ENCODE measurements around the gene SRBD1. TPM values are rescaled to one million over a fixed set of nuclear protein-coding genes. Genes with fewer than 3 reads are reported as not detected.

SRBD1 gene
- total and polyA plus RNA-seq, 2 experiments from 2014 or later: 27.4 to 46.3 TPM

DNA sequence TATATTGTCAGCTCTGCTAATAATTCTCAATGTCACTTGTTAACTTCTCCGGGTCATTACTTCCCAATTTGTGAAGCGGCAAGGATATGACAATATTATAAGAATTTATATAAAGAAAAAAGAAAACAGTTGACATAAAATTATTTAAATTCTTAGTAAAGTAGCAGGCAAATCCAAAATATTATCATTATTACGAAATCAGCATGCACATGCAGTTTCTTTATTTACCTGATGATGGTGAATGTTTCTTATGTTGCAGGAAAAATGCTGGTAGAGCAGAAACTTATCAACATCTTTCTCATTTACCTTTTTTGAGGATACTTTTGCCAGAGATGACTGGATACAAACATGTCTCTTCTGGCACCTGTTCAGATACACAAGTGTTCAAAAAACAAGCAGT is 38.1 kb downstream of the SRBD1 start:
- TF ChIP-seq, protein P1, sequence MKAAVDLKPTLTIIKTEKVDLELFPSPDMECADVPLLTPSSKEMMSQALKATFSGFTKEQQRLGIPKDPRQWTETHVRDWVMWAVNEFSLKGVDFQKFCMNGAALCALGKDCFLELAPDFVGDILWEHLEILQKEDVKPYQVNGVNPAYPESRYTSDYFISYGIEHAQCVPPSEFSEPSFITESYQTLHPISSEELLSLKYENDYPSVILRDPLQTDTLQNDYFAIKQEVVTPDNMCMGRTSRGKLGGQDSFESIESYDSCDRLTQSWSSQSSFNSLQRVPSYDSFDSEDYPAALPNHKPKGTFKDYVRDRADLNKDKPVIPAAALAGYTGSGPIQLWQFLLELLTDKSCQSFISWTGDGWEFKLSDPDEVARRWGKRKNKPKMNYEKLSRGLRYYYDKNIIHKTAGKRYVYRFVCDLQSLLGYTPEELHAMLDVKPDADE (IDR thresholded peaks at IDR 0.05): no peak
- TF ChIP-seq CTCF (conservative IDR thresholded peaks at IDR 0.05; ENCODE audit: low read depth in 2 of 2): no peak
- no peak for TF ChIP-seq JUNB (IDR thresholded peaks at IDR 0.05; ENCODE audit: unreplicated experiment)
- TF ChIP-seq, protein P2, sequence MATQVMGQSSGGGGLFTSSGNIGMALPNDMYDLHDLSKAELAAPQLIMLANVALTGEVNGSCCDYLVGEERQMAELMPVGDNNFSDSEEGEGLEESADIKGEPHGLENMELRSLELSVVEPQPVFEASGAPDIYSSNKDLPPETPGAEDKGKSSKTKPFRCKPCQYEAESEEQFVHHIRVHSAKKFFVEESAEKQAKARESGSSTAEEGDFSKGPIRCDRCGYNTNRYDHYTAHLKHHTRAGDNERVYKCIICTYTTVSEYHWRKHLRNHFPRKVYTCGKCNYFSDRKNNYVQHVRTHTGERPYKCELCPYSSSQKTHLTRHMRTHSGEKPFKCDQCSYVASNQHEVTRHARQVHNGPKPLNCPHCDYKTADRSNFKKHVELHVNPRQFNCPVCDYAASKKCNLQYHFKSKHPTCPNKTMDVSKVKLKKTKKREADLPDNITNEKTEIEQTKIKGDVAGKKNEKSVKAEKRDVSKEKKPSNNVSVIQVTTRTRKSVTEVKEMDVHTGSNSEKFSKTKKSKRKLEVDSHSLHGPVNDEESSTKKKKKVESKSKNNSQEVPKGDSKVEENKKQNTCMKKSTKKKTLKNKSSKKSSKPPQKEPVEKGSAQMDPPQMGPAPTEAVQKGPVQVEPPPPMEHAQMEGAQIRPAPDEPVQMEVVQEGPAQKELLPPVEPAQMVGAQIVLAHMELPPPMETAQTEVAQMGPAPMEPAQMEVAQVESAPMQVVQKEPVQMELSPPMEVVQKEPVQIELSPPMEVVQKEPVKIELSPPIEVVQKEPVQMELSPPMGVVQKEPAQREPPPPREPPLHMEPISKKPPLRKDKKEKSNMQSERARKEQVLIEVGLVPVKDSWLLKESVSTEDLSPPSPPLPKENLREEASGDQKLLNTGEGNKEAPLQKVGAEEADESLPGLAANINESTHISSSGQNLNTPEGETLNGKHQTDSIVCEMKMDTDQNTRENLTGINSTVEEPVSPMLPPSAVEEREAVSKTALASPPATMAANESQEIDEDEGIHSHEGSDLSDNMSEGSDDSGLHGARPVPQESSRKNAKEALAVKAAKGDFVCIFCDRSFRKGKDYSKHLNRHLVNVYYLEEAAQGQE (IDR thresholded peaks at IDR 0.05; ENCODE audit: unreplicated experiment): no peak
- no peak for TF ChIP-seq EZH2phosphoT487 (IDR thresholded peaks at IDR 0.05; ENCODE audit: unreplicated experiment)
- TF ChIP-seq EZH2 (IDR thresholded peaks at IDR 0.05; ENCODE audit: low read depth, unreplicated experiment): no peak
- TF ChIP-seq, protein P3, sequence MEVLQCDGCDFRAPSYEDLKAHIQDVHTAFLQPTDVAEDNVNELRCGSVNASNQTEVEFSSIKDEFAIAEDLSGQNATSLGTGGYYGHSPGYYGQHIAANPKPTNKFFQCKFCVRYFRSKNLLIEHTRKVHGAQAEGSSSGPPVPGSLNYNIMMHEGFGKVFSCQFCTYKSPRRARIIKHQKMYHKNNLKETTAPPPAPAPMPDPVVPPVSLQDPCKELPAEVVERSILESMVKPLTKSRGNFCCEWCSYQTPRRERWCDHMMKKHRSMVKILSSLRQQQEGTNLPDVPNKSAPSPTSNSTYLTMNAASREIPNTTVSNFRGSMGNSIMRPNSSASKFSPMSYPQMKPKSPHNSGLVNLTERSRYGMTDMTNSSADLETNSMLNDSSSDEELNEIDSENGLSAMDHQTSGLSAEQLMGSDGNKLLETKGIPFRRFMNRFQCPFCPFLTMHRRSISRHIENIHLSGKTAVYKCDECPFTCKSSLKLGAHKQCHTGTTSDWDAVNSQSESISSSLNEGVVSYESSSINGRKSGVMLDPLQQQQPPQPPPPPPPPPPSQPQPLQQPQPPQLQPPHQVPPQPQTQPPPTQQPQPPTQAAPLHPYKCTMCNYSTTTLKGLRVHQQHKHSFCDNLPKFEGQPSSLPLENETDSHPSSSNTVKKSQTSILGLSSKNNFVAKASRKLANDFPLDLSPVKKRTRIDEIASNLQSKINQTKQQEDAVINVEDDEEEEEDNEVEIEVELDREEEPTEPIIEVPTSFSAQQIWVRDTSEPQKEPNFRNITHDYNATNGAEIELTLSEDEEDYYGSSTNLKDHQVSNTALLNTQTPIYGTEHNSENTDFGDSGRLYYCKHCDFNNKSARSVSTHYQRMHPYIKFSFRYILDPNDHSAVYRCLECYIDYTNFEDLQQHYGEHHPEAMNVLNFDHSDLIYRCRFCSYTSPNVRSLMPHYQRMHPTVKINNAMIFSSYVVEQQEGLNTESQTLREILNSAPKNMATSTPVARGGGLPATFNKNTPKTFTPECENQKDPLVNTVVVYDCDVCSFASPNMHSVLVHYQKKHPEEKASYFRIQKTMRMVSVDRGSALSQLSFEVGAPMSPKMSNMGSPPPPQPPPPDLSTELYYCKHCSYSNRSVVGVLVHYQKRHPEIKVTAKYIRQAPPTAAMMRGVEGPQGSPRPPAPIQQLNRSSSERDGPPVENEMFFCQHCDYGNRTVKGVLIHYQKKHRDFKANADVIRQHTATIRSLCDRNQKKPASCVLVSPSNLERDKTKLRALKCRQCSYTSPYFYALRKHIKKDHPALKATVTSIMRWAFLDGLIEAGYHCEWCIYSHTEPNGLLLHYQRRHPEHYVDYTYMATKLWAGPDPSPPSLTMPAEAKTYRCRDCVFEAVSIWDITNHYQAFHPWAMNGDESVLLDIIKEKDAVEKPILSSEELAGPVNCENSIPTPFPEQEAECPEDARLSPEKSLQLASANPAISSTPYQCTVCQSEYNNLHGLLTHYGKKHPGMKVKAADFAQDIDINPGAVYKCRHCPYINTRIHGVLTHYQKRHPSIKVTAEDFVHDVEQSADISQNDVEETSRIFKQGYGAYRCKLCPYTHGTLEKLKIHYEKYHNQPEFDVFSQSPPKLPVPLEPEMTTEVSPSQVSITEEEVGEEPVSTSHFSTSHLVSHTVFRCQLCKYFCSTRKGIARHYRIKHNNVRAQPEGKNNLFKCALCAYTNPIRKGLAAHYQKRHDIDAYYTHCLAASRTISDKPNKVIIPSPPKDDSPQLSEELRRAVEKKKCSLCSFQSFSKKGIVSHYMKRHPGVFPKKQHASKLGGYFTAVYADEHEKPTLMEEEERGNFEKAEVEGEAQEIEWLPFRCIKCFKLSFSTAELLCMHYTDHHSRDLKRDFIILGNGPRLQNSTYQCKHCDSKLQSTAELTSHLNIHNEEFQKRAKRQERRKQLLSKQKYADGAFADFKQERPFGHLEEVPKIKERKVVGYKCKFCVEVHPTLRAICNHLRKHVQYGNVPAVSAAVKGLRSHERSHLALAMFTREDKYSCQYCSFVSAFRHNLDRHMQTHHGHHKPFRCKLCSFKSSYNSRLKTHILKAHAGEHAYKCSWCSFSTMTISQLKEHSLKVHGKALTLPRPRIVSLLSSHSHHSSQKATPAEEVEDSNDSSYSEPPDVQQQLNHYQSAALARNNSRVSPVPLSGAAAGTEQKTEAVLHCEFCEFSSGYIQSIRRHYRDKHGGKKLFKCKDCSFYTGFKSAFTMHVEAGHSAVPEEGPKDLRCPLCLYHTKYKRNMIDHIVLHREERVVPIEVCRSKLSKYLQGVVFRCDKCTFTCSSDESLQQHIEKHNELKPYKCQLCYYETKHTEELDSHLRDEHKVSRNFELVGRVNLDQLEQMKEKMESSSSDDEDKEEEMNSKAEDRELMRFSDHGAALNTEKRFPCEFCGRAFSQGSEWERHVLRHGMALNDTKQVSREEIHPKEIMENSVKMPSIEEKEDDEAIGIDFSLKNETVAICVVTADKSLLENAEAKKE (CRISPR knock-in tag; IDR thresholded peaks at IDR 0.05): no peak
- TF ChIP-seq CREB1 (CRISPR knock-in tag; IDR thresholded peaks at IDR 0.05; ENCODE audit: low read depth): no peak
- no peak for TF ChIP-seq STAT1 (IDR thresholded peaks at IDR 0.05; ENCODE audit: unreplicated experiment)
- TF ChIP-seq POLR2AphosphoS5 (IDR thresholded peaks at IDR 0.05; ENCODE audit: low read depth): no peak
- no peak for TF ChIP-seq ZNF331 (CRISPR knock-in tag; IDR thresholded peaks at IDR 0.05; ENCODE audit: low read depth)
- TF ChIP-seq NANOG (IDR thresholded peaks at IDR 0.05; ENCODE audit: borderline replicate concordance): no peak
- no peak for TF ChIP-seq ZNF114 (CRISPR knock-in tag; IDR thresholded peaks at IDR 0.05)
- no peak overlapping the region for H3K4me3 Mint-ChIP-seq
- no peaks in the 10 kb centered on the region for H3K9me2 ChIP-seq (ENCODE audit: insufficient read depth)
- H3F3A ChIP-seq (replicated peaks; ENCODE audit: low read depth): no peaks in the 10 kb centered on the region
- no peak overlapping the region for H3K27ac Mint-ChIP-seq
- H3K4me1 Mint-ChIP-seq: peaks cover 34% of the 10 kb centered on the region
- no peaks in the 10 kb centered on the region for H3K27me3 ChIP-seq (ENCODE audit: insufficient read depth)
- no peaks in the 10 kb centered on the region; the same call in 1 of the 2 replicates for H3K36me3 ChIP-seq (ENCODE audit: insufficient read depth)
- no peaks in the 10 kb centered on the region for H3K27me3 Mint-ChIP-seq (ENCODE audit: insufficient read depth, low read depth, poor library complexity)
- peaks cover 27% of the 10 kb centered on the region for H3K36me3 Mint-ChIP-seq (ENCODE audit: low read depth)
- peaks cover 8% of the 10 kb centered on the region; the same call in 1 of the 2 replicates for H3K4me1 ChIP-seq (ENCODE audit: insufficient read depth)
- H4K20me1 ChIP-seq (replicated peaks; ENCODE audit: insufficient read depth): no peaks in the 10 kb centered on the region
- no peak overlapping the region for H3K4me2 ChIP-seq
- DNase-seq (ENCODE audit: low spot score) (no peak), ATAC-seq (no peak)
- H3K27ac ChIP-seq (ENCODE audit: low read depth): no peak overlapping the region
- H3K9me3 Mint-ChIP-seq: peaks cover 3% of the 10 kb centered on the region; the same call in 1 of the 3 replicates
- no peak overlapping the region for H3K4me3 ChIP-seq
- H3K79me2 ChIP-seq (replicated peaks; ENCODE audit: insufficient read depth): 0 out of 2 replicates have a peak, but pooled peaks cover 9% of the 10 kb centered on the region
- no peak overlapping the region for H2AFZ ChIP-seq
